H7 (cell line): ENCODE results near the gene TUBG2. TPM values are rescaled to one million over a fixed set of nuclear protein-coding genes. Genes with fewer than 3 reads are reported as not detected.

Experiments used
- total RNA-seq: library from RNA; depleted of rRNA; stranded (reverse); fragments of >200 nt; shearing (Covaris generic); gene quantifications from 2 replicates; pipeline ENCODE4 v1.2.3, GENCODE V29; 2014; rRNA removed

Gene TUBG2
- total RNA-seq, 1 experiment from 2014 or later, result 15.0 TPM

Other genes with a start within 250 kb of the TUBG2 start
- gene CAVIN1, start 236.0 kb upstream of the TUBG2 start, total RNA-seq, result 18.6 and 26.9 TPM in 2 replicates
- gene ATP6V0A1, start 200.4 kb upstream of the TUBG2 start, total RNA-seq, result 21.0 and 21.7 TPM in 2 replicates
- 36.9 and 43.9 TPM in 2 replicates for gene NAGLU, start 123.0 kb upstream of the TUBG2 start, total RNA-seq
- 1.1 and 2.9 TPM in 2 replicates for gene HSD17B1, start 106.4 kb upstream of the TUBG2 start, total RNA-seq
- gene COASY, start 97.1 kb upstream of the TUBG2 start, total RNA-seq, result 56.1 and 59.2 TPM in 2 replicates
- gene MLX, start 92.2 kb upstream of the TUBG2 start, total RNA-seq, result 29.4 and 35.0 TPM in 2 replicates
- gene PSMC3IP, start 81.6 kb upstream of the TUBG2 start, total RNA-seq, result 14.7 and 17.0 TPM in 2 replicates
- 39.4 and 51.7 TPM in 2 replicates for gene RETREG3, start 49.9 kb upstream of the TUBG2 start, total RNA-seq
- gene TUBG1, start 49.6 kb upstream of the TUBG2 start, total RNA-seq, result 147 and 158 TPM in 2 replicates
- 37.2 and 47.2 TPM in 2 replicates for gene PLEKHH3, start 17.7 kb downstream of the TUBG2 start, total RNA-seq
- gene CCR10, start 22.6 kb downstream of the TUBG2 start, total RNA-seq, result 4.8 and 6.2 TPM in 2 replicates
- gene CNTNAP1, start 23.2 kb downstream of the TUBG2 start, total RNA-seq, result 6.1 and 12.0 TPM in 2 replicates
- gene EZH1, start 85.8 kb downstream of the TUBG2 start, total RNA-seq, result 13.9 and 26.4 TPM in 2 replicates
- gene RAMP2, start 101.9 kb downstream of the TUBG2 start, total RNA-seq, result 10.8 and 13.5 TPM in 2 replicates
- 146 and 152 TPM in 2 replicates for gene VPS25, start 114.2 kb downstream of the TUBG2 start, total RNA-seq
- 0.24 and 0.44 TPM in 2 replicates for gene WNK4, start 121.3 kb downstream of the TUBG2 start, total RNA-seq
- 75.9 and 89.7 TPM in 2 replicates for gene COA3, start 139.4 kb downstream of the TUBG2 start, total RNA-seq
- gene CNTD1, start 139.6 kb downstream of the TUBG2 start, total RNA-seq, result 0.17 TPM in 1 of 2 replicates, not detected in the other
- 52.4 and 55.6 TPM in 2 replicates for gene BECN1, start 165.0 kb downstream of the TUBG2 start, total RNA-seq
- 113 and 121 TPM in 2 replicates for gene PSME3, start 174.1 kb downstream of the TUBG2 start, total RNA-seq
- 1.9 and 6.0 TPM in 2 replicates for gene AOC2, start 185.3 kb downstream of the TUBG2 start, total RNA-seq
- 0.31 and 3.5 TPM in 2 replicates for gene AOC3, start 191.9 kb downstream of the TUBG2 start, total RNA-seq
- not detected in 2 replicates for gene G6PC1, start 241.5 kb downstream of the TUBG2 start, total RNA-seq